Measurements from ENCODE around the gene ATP11A.

- no peak for TF ChIP-seq CTCF (IDR thresholded peaks at IDR 0.05)
- TF ChIP-seq POLR2A (IDR thresholded peaks at IDR 0.05): no peak
Measured at GRCh38 chr13:112696001-112696868, 6.4 kb downstream of the ATP11A start.
